IMR-90 (cell line): Measurements from ENCODE around the gene ZNF654.

Source experiments
- BHLHE40 ChIP-seq: fragments of 150-350 bp; IDR thresholded peaks from 2 replicates; pipeline ENCODE4 v1.6.1; 2016; ENCODE audit warnings: mild to moderate bottlenecking, low read depth, low read length
- CEBPB ChIP-seq: IDR thresholded peaks from 2 replicates; pipeline ENCODE4 v1.6.1; 2012; ENCODE audit warnings: low read depth, low read length, improper control_type of control experiment
- CHD1 ChIP-seq: IDR thresholded peaks from 2 replicates; pipeline ENCODE4 v1.6.1; 2012; ENCODE audit warnings: low read depth, low read length, improper control_type of control experiment
- ELK1 ChIP-seq: fragments of 150-350 bp; IDR thresholded peaks from 2 replicates; pipeline ENCODE4 v1.6.1; 2016; ENCODE audit warnings: low read depth, mild to moderate bottlenecking, low read length, moderate library complexity, borderline replicate concordance
- FOS ChIP-seq: fragments of 150-350 bp; IDR thresholded peaks from 2 replicates; pipeline ENCODE4 v1.6.1; 2016; ENCODE audit warnings: low read depth, low read length
- MAFK ChIP-seq: IDR thresholded peaks from 2 replicates; pipeline ENCODE4 v1.6.1; 2012; ENCODE audit warnings: low read depth, low read length, improper control_type of control experiment
- MXI1 ChIP-seq: IDR thresholded peaks from 2 replicates; pipeline ENCODE4 v1.6.1; 2012; ENCODE audit warnings: low read depth, mild to moderate bottlenecking, low read length, moderate library complexity, borderline replicate concordance
- NFE2L2 ChIP-seq: fragments of 150-350 bp; IDR thresholded peaks from 2 replicates; pipeline ENCODE4 v1.6.1; 2016; ENCODE audit warnings: low read depth, mild to moderate bottlenecking, low read length
- POLR2A ChIP-seq: IDR thresholded peaks from 2 replicates; pipeline ENCODE4 v1.6.1; 2012; ENCODE audit warnings: mild to moderate bottlenecking, low read depth, low read length
- RAD21 ChIP-seq: IDR thresholded peaks from 2 replicates; pipeline ENCODE4 v1.6.1; 2012; ENCODE audit warnings: low read length, improper control_type of control experiment
- RCOR1 ChIP-seq: IDR thresholded peaks from 2 replicates; pipeline ENCODE4 v1.6.1; 2012; ENCODE audit warnings: mild to moderate bottlenecking, low read length, improper control_type of control experiment; ENCODE audit not compliant: insufficient replicate concordance
- SMC3 ChIP-seq: fragments of 150-350 bp; IDR thresholded peaks from 2 replicates; pipeline ENCODE4 v1.6.1; 2016; ENCODE audit warnings: low read depth, mild to moderate bottlenecking, antibody characterized with exemption, low read length, moderate library complexity
- USF2 ChIP-seq: fragments of 150-350 bp; IDR thresholded peaks from 2 replicates; pipeline ENCODE4 v1.6.1; 2017; ENCODE audit warnings: mild to moderate bottlenecking, antibody characterized with exemption, low read length, low read depth
- TF ChIP-seq, protein P1 (sequence below): conservative IDR thresholded peaks from 2 replicates; pipeline ENCODE4 v1.5.1; 2012; ENCODE audit warnings: mild to moderate bottlenecking, low read depth, low read length, improper control_type of control experiment

- TF ChIP-seq CEBPB (no peak), USF2 (no peak), POLR2A (no peak), RAD21 (no peak), MAFK (no peak), ELK1 (no peak), NFE2L2 (no peak), CHD1 (no peak), BHLHE40 (no peak), FOS (no peak), RCOR1 (no peak), MXI1 (no peak), SMC3 (no peak)
- TF ChIP-seq, protein P1, sequence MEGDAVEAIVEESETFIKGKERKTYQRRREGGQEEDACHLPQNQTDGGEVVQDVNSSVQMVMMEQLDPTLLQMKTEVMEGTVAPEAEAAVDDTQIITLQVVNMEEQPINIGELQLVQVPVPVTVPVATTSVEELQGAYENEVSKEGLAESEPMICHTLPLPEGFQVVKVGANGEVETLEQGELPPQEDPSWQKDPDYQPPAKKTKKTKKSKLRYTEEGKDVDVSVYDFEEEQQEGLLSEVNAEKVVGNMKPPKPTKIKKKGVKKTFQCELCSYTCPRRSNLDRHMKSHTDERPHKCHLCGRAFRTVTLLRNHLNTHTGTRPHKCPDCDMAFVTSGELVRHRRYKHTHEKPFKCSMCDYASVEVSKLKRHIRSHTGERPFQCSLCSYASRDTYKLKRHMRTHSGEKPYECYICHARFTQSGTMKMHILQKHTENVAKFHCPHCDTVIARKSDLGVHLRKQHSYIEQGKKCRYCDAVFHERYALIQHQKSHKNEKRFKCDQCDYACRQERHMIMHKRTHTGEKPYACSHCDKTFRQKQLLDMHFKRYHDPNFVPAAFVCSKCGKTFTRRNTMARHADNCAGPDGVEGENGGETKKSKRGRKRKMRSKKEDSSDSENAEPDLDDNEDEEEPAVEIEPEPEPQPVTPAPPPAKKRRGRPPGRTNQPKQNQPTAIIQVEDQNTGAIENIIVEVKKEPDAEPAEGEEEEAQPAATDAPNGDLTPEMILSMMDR = no peak
These were observed 93.8 kb downstream of the ZNF654 start for GRCh38 chr3:88152841-88153240.
